Measurements from ENCODE around the gene FER1L5.

DNA sequence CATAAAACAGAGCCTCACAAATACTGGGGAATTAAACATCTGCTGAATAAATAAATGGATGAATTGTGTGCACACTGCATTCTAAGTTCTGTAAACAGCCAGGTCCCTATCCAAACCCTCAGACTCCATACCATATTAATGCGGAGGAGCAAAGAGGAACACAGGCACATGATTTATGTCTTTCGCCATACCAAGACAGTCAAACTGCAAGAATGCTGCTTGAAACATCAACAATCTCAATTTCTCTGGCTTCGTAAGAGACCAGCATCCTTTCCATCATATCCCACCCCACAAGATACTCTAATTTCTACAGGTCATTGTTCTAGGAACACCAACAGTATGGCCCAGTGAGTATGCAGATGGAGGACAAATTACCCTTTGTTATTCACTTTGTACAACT, 19.4 kb upstream of the FER1L5 start:
- TF ChIP-seq POLR2A (IDR thresholded peaks at IDR 0.05; ENCODE audit: low read depth): no peak
- TF ChIP-seq, protein P1, sequence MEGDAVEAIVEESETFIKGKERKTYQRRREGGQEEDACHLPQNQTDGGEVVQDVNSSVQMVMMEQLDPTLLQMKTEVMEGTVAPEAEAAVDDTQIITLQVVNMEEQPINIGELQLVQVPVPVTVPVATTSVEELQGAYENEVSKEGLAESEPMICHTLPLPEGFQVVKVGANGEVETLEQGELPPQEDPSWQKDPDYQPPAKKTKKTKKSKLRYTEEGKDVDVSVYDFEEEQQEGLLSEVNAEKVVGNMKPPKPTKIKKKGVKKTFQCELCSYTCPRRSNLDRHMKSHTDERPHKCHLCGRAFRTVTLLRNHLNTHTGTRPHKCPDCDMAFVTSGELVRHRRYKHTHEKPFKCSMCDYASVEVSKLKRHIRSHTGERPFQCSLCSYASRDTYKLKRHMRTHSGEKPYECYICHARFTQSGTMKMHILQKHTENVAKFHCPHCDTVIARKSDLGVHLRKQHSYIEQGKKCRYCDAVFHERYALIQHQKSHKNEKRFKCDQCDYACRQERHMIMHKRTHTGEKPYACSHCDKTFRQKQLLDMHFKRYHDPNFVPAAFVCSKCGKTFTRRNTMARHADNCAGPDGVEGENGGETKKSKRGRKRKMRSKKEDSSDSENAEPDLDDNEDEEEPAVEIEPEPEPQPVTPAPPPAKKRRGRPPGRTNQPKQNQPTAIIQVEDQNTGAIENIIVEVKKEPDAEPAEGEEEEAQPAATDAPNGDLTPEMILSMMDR (IDR thresholded peaks at IDR 0.05): no peak
- no peak for TF ChIP-seq POLR2AphosphoS5 (IDR thresholded peaks at IDR 0.05)
- TF ChIP-seq EP300 (IDR thresholded peaks at IDR 0.05): no peak

All from esophagus muscularis mucosa (tissue), 4 donors.